ENCODE measurements around the gene SNCA. TPM values are rescaled to one million over a fixed set of nuclear protein-coding genes. Genes with fewer than 3 reads are reported as not detected.

The SNCA gene
- total RNA-seq, 1 donor from 2014 or later: 2.2 TPM

GRCh38 chr4:89803915-89804314 lies 33.0 kb downstream of the SNCA start:
- ATAC-seq (ENCODE audit: low read depth) (no peak), DNase-seq (no peak)
- H3K27me3 Mint-ChIP-seq: no peaks in the 10 kb centered on the region
- no peaks in the 10 kb centered on the region for H3K4me1 Mint-ChIP-seq
- no peaks in the 10 kb centered on the region for H3K9me3 Mint-ChIP-seq
- ChIA-PET POLR2A (no interaction called here), CTCF (no interaction called here)
- no peaks in the 10 kb centered on the region for H3K36me3 Mint-ChIP-seq (ENCODE audit: low read depth)
- no peak overlapping the region for H3K4me3 Mint-ChIP-seq
- intact Hi-C loops (cut with micrococcal nuclease): no loop called here
- no peak for TF ChIP-seq CTCF (IDR thresholded peaks at IDR 0.05)
- no peak overlapping the region for H3K27ac Mint-ChIP-seq

GRCh38 chr4:89803036-89803435 lies 33.9 kb downstream of the SNCA start:
- H3K27ac Mint-ChIP-seq: no peak overlapping the region
- H3K9me3 Mint-ChIP-seq: no peaks in the 10 kb centered on the region
- no peak overlapping the region for H3K4me3 Mint-ChIP-seq
- intact Hi-C loops (cut with micrococcal nuclease): no loop called here
- ATAC-seq (ENCODE audit: low read depth): no peak
- TF ChIP-seq CTCF (IDR thresholded peaks at IDR 0.05): no peak
- H3K36me3 Mint-ChIP-seq (ENCODE audit: low read depth): no peaks in the 10 kb centered on the region
- ChIA-PET POLR2A (no interaction called here), CTCF (no interaction called here)
- no peaks in the 10 kb centered on the region for H3K4me1 Mint-ChIP-seq
- no peaks in the 10 kb centered on the region for H3K27me3 Mint-ChIP-seq
- no peak for DNase-seq

GRCh38 chr4:89800527-89801103 lies 36.3 kb downstream of the SNCA start:
- ATAC-seq (ENCODE audit: low read depth) (no peak), DNase-seq (no peak)
- no peak overlapping the region for H3K4me3 Mint-ChIP-seq
- no peaks in the 10 kb centered on the region for H3K36me3 Mint-ChIP-seq (ENCODE audit: low read depth)
- H3K27me3 Mint-ChIP-seq: no peaks in the 10 kb centered on the region
- TF ChIP-seq CTCF (IDR thresholded peaks at IDR 0.05): no peak
- H3K4me1 Mint-ChIP-seq: no peaks in the 10 kb centered on the region
- intact Hi-C loops (cut with micrococcal nuclease): no loop called here
- ChIA-PET CTCF (no interaction called here), POLR2A (no interaction called here)
- H3K9me3 Mint-ChIP-seq: no peaks in the 10 kb centered on the region
- no peak overlapping the region for H3K27ac Mint-ChIP-seq

- Mint-ChIP-seq H3K9me3 (no peaks in the 10 kb centered on the region), H3K27ac (no peak overlapping the region), H3K4me1 (no peaks in the 10 kb centered on the region), H3K36me3 (ENCODE audit: low read depth) (no peaks in the 10 kb centered on the region), H3K27me3 (no peaks in the 10 kb centered on the region), H3K4me3 (no peak overlapping the region)
- no peak for ATAC-seq (ENCODE audit: low read depth)
- intact Hi-C loops (cut with micrococcal nuclease): no loop called here
- TF ChIP-seq CTCF (IDR thresholded peaks at IDR 0.05): no peak
- ChIA-PET POLR2A (no interaction called here), CTCF (no interaction called here)
- DNase-seq: no peak
These were observed 36.9 kb downstream of the SNCA start for GRCh38 chr4:89800012-89800516.

GRCh38 chr4:89799071-89799470 lies 37.9 kb downstream of the SNCA start:
- no peak overlapping the region for H3K27ac Mint-ChIP-seq
- no peak overlapping the region for H3K4me3 Mint-ChIP-seq
- H3K4me1 Mint-ChIP-seq: no peaks in the 10 kb centered on the region
- no peaks in the 10 kb centered on the region for H3K27me3 Mint-ChIP-seq
- intact Hi-C loops (cut with micrococcal nuclease): no loop called here
- POLR2A ChIA-PET: no interaction called here
- CTCF ChIA-PET: no interaction called here
- no peak for ATAC-seq (ENCODE audit: low read depth)
- no peak for DNase-seq
- no peaks in the 10 kb centered on the region for H3K36me3 Mint-ChIP-seq (ENCODE audit: low read depth)
- no peaks in the 10 kb centered on the region for H3K9me3 Mint-ChIP-seq
- no peak for TF ChIP-seq CTCF (IDR thresholded peaks at IDR 0.05)

All from activated B cell treated with CpG ODN at 0.5 μM for 24 hours (primary cell).